Posterior vena cava (tissue), 2 donors: Measurements from ENCODE around the gene SNRNP70. TPM values are rescaled to one million over a fixed set of nuclear protein-coding genes. Genes with fewer than 3 reads are reported as not detected.
A peak's percentile ranks its signal among the peaks of the same experiment; 100 is the strongest.
"Not testable (repeated sequence)": the region's sequence is repeated elsewhere in the genome, so short reads cannot be mapped to it uniquely, and the experiment has no call there.

Experiments used
- DNase-seq: peaks from one replicate; pipeline ENCODE4 v3.0.0-alpha.2; 2020; ENCODE audit warnings: low spot score
- intact Hi-C, 2 donors: fragments of 100-400 bp; cut with DNase I; formaldehyde crosslinking; loops; one replicate each; pipeline versions ENCODE4 v1.14.1 to v1.14.2; 2022 to 2023
- total RNA-seq, 2 donors: library from RNA; stranded (reverse); fragmentation: NEBNext Ultra II Directional; extraction: Animal tissue kit (Norgen Biotek cat#: 25700); gene quantifications; one replicate each; pipeline ENCODE4 v1.2.1, GENCODE V29; 2021
- donor health status: DM: yes; HTN: yes; CAD: no.
- donor health status: DM: yes; HTN: yes; CAD: no.

The SNRNP70 gene
- total RNA-seq, 2 donors from 2014 or later, result 114 to 124 TPM

GRCh38 chr19:49132974-49133609 lies 47.8 kb downstream of the SNRNP70 start:
- no peak for DNase-seq
- intact Hi-C loops, result no loop called here

GRCh38 chr19:49133621-49134454 lies 48.6 kb downstream of the SNRNP70 start:
- DNase-seq, result no peak

GRCh38 chr19:49135686-49136085 lies 50.4 kb downstream of the SNRNP70 start:
- DNase-seq, result no peak

More at GRCh38 chr19:49133621-49134454, 48.6 kb downstream of the SNRNP70 start:
- intact Hi-C loops, result no loop called here

GRCh38 chr19:49136771-49137171 lies 51.5 kb downstream of the SNRNP70 start:
- intact Hi-C loops, result no loop called here
- DNase-seq, result no peak

More at GRCh38 chr19:49135686-49136085, 50.4 kb downstream of the SNRNP70 start:
- intact Hi-C loops, result no loop called here

GRCh38 chr19:49140951-49141350 lies 55.7 kb downstream of the SNRNP70 start:
- intact Hi-C loops, result loop anchor here in 1 of 2 donors (1.0 kb wide), 1 partner anchor 21 kb away; no protein-coding TSS in a partner anchor
- no peak for DNase-seq

- no peak for DNase-seq
- intact Hi-C loops, result loop anchor here in 1 of 2 donors (1.0 kb wide), 1 partner anchor 21 kb away; no protein-coding TSS in a partner anchor
Observed at GRCh38 chr19:49141352-49141751, 56.1 kb downstream of the SNRNP70 start.

- intact Hi-C loops, result no loop called here
- peak; percentile 94 for DNase-seq
Observed at GRCh38 chr19:49142866-49143335, 57.6 kb downstream of the SNRNP70 start.

GRCh38 chr19:49145573-49146407 lies 60.5 kb downstream of the SNRNP70 start:
- intact Hi-C loops, result no loop called here
- peak; percentile 93 for DNase-seq

GRCh38 chr19:49146408-49146770 lies 61.1 kb downstream of the SNRNP70 start:
- intact Hi-C loops, DNase-seq: not testable (repeated sequence)

GRCh38 chr19:49148044-49148682 lies 62.9 kb downstream of the SNRNP70 start:
- intact Hi-C loops, result no loop called here
- no peak for DNase-seq

GRCh38 chr19:49148784-49149651 lies 63.8 kb downstream of the SNRNP70 start:
- intact Hi-C loops, result no loop called here
- peak; percentile 98 for DNase-seq

- intact Hi-C loops, result no loop called here
- peak; percentile 93 for DNase-seq
Observed at GRCh38 chr19:49149652-49150105, 64.4 kb downstream of the SNRNP70 start.

- DNase-seq, result peak; percentile 92
- intact Hi-C loops, result no loop called here
Observed at GRCh38 chr19:49150106-49150943, 65.1 kb downstream of the SNRNP70 start.

GRCh38 chr19:49150944-49151243 lies 65.6 kb downstream of the SNRNP70 start:
- intact Hi-C loops, result no loop called here
- DNase-seq, result no peak

- no peak for DNase-seq
- intact Hi-C loops, result no loop called here
Observed at GRCh38 chr19:49151267-49152118, 66.2 kb downstream of the SNRNP70 start.

- intact Hi-C loops, result no loop called here
- no peak for DNase-seq
Observed at GRCh38 chr19:49152119-49152550, 66.9 kb downstream of the SNRNP70 start.
